GM23248 (cell line): ENCODE results near the gene SNX22.

ENCODE experiments used
- EZH2 ChIP-seq: fragments of 200-600 bp; sonication (generic); IDR thresholded peaks from 2 replicates; pipeline ENCODE4 v1.6.1; 2018; ENCODE audit warnings: antibody characterized with exemption, mild to moderate bottlenecking; ENCODE audit not compliant: insufficient read depth, poor library complexity, severe bottlenecking
- EZH2phosphoT487 ChIP-seq: fragments of 200-600 bp; sonication (generic); IDR thresholded peaks from 2 replicates; pipeline ENCODE4 v1.6.1; 2018; ENCODE audit warnings: antibody characterized with exemption, moderate library complexity, mild to moderate bottlenecking, low read depth; ENCODE audit not compliant: insufficient read depth

- no peak for TF ChIP-seq EZH2
- TF ChIP-seq EZH2phosphoT487 = no peak
These were observed 45.9 kb downstream of the SNX22 start for GRCh38 chr15:64197425-64197824.
